Glutamatergic neuron (in vitro differentiated cells): Measurements from ENCODE around the gene SLX9. TPM values are rescaled to one million over a fixed set of nuclear protein-coding genes. Genes with fewer than 3 reads are reported as not detected.

ENCODE experiments used
- DNase-seq: peaks from one replicate; pipeline ENCODE4 v3.0.0; 2022
- H3K27ac Mint-ChIP-seq: one replicate; pipeline ENCODE4 v1.8.0; 2020; ENCODE audit warnings: mild to moderate bottlenecking, mixed read lengths, inconsistent platforms; ENCODE audit not compliant: unreplicated experiment
- H3K27me3 Mint-ChIP-seq: one replicate; pipeline ENCODE4 v1.8.0; 2020; ENCODE audit warnings: mild to moderate bottlenecking, moderate library complexity, mixed read lengths, inconsistent platforms; ENCODE audit not compliant: unreplicated experiment
- H3K36me3 Mint-ChIP-seq: one replicate; pipeline ENCODE4 v1.8.0; 2020; ENCODE audit warnings: mild to moderate bottlenecking, mixed read lengths, inconsistent platforms; ENCODE audit not compliant: unreplicated experiment
- H3K4me1 Mint-ChIP-seq: one replicate; pipeline ENCODE4 v1.8.0; 2020; ENCODE audit warnings: mild to moderate bottlenecking, low read depth, mixed read lengths, inconsistent platforms; ENCODE audit not compliant: unreplicated experiment
- H3K4me3 Mint-ChIP-seq: one replicate; pipeline ENCODE4 v1.8.0; 2020; ENCODE audit warnings: mild to moderate bottlenecking, mixed read lengths, inconsistent platforms; ENCODE audit not compliant: unreplicated experiment
- H3K9me3 Mint-ChIP-seq: one replicate; pipeline ENCODE4 v1.8.0; 2020; ENCODE audit warnings: mild to moderate bottlenecking, moderate library complexity, mixed read lengths, inconsistent platforms; ENCODE audit not compliant: unreplicated experiment
- total RNA-seq: library from RNA; stranded (reverse); fragmentation: NEBNext Ultra II Directional; extraction: Animal tissue kit (Norgen Biotek cat#: 25700); gene quantifications from one replicate; pipeline ENCODE4 v1.2.1, GENCODE V29; 2021; ENCODE audit not compliant: unreplicated experiment
- TF ChIP-seq, protein P1 (sequence below): fragments of 200-600 bp; sonication (generic); IDR thresholded peaks from one replicate; pipeline ENCODE4 v1.5.0; 2021; ENCODE audit not compliant: partially characterized antibody, unreplicated experiment

SLX9 gene
- total RNA-seq, 1 donor from 2014 or later: 30.7 TPM

DNA sequence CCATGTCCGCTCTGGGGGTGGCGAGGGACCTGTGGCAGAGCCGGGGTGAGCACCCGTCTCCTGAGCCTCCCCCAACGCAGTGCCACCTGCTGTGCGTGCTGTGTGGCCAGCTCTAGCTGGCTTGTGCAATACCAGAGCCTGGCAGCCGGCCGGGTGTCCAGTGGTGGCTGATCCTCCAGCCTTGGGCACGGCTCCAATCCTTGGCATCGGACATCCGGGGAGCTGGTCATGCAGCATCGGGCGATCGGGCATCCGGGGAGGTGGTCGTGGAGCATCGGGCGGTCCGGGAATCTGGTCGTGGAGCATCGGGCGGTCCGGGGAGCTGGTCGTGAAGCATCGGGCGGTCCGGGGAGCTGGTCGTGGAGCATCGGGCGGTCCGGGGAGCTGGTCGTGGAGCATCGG, 8.1 kb downstream of the SLX9 start:
- no peaks in the 10 kb centered on the region for H3K4me1 Mint-ChIP-seq
- H3K4me3 Mint-ChIP-seq: no peak overlapping the region
- H3K27me3 Mint-ChIP-seq: peaks cover 8% of the 10 kb centered on the region
- H3K27ac Mint-ChIP-seq: no peak overlapping the region
- peak; percentile 17 for DNase-seq
- TF ChIP-seq, protein P1, sequence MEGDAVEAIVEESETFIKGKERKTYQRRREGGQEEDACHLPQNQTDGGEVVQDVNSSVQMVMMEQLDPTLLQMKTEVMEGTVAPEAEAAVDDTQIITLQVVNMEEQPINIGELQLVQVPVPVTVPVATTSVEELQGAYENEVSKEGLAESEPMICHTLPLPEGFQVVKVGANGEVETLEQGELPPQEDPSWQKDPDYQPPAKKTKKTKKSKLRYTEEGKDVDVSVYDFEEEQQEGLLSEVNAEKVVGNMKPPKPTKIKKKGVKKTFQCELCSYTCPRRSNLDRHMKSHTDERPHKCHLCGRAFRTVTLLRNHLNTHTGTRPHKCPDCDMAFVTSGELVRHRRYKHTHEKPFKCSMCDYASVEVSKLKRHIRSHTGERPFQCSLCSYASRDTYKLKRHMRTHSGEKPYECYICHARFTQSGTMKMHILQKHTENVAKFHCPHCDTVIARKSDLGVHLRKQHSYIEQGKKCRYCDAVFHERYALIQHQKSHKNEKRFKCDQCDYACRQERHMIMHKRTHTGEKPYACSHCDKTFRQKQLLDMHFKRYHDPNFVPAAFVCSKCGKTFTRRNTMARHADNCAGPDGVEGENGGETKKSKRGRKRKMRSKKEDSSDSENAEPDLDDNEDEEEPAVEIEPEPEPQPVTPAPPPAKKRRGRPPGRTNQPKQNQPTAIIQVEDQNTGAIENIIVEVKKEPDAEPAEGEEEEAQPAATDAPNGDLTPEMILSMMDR: no peak
- H3K36me3 Mint-ChIP-seq: no peaks in the 10 kb centered on the region
- peaks cover 1% of the 10 kb centered on the region for H3K9me3 Mint-ChIP-seq

DNA sequence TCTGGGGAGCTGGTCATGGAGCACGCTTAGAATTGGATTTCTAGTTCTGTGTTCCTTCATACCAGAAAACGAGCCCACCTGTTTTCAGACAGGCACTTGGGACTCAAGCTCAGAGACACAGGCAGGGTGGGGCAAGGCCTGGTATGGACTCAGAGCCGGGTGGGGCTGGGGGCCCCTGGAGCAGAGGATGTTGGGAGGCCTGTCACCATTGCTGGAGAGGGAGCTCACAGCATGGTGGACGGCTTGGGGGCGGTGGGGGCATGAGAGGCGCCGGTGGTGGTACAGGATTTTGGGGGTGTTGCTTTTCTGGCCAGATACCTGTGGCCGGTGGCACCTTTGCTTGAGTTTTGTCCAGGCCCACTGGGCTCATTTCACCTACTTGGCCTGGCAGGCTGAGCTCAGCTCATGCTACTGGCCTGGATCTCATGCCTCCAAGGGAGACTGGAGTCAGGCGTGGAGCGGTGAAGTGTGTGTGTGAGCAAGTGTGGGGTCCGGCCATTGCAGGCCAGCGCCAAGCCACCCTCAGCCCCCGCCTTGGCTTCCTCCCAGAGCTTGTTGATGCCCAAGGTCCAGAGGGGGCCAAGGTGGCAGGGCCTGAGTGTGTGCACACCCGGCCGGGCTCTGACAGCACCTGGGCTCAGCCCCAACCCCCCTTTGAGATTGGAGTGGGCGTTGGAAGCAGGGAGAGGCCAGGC, 8.7 kb downstream of the SLX9 start:
- H3K27me3 Mint-ChIP-seq: peaks cover 8% of the 10 kb centered on the region
- no peaks in the 10 kb centered on the region for H3K4me1 Mint-ChIP-seq
- no peaks in the 10 kb centered on the region for H3K36me3 Mint-ChIP-seq
- no peak for DNase-seq
- no peak overlapping the region for H3K4me3 Mint-ChIP-seq
- peaks cover 1% of the 10 kb centered on the region for H3K9me3 Mint-ChIP-seq
- H3K27ac Mint-ChIP-seq: no peak overlapping the region
- TF ChIP-seq, protein P1: no peak

DNA sequence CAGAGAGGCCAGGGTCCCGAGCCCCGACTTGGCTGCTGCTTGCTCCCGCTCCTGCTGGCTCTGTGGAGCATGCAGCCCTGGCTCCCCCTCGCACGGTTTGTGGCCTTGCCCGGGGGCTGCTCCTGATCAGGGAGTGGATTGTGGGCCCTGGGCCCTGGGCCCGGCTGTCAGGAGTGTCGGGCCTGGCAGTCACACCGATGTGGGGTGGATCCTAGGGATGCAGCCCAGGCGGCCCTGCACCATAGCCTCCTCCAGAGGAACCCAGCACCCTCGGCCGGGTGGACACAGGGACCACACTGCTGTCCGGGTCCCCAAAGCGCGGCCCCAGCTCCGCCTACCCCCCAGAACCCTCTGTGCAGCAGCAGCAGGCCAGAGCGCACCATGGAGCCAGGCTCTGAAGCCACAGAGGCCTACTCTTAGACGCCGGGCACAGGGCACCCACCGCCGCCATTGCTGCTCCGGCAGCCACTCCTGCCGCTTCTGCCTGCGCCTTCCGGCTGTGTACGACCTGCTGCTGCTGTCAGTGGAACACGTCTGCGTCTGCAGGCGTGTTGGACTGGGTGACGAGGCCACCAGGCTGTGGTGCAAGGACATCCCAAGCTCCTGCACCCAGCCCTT, 9.4 kb downstream of the SLX9 start:
- H3K9me3 Mint-ChIP-seq: peaks cover 1% of the 10 kb centered on the region
- TF ChIP-seq, protein P1: no peak
- DNase-seq: peak; percentile 15
- H3K36me3 Mint-ChIP-seq: no peaks in the 10 kb centered on the region
- H3K4me3 Mint-ChIP-seq: no peak overlapping the region
- H3K27ac Mint-ChIP-seq: no peak overlapping the region
- H3K4me1 Mint-ChIP-seq: no peaks in the 10 kb centered on the region
- H3K27me3 Mint-ChIP-seq: peaks cover 11% of the 10 kb centered on the region

DNA sequence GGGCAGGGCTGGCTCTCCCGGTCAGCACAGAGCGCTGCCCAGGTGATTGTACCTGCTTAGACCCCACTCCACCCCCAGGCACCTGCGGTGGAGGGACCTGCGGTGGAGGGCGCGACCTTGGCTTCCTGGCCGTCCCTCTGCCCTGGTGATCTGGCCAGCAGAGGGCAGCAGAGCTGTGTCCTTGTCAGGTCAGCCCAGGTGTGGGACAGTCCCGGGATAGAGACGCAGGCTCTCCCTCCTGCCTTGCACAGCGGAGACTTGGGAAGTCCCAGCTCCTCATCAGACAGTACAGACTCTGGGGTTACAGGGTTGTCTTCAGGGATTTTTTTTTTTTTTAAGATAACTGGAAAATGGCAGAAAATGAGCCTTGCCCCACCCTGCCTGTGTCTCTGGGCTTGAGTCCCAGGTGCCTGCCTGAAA, 10.0 kb downstream of the SLX9 start:
- no peaks in the 10 kb centered on the region for H3K36me3 Mint-ChIP-seq
- peak; percentile 91 for DNase-seq
- H3K27me3 Mint-ChIP-seq: peaks cover 12% of the 10 kb centered on the region
- peaks cover 1% of the 10 kb centered on the region for H3K9me3 Mint-ChIP-seq
- TF ChIP-seq, protein P1: peak; percentile 92
- H3K4me1 Mint-ChIP-seq: peaks cover 2% of the 10 kb centered on the region
- no peak overlapping the region for H3K4me3 Mint-ChIP-seq
- H3K27ac Mint-ChIP-seq: no peak overlapping the region

DNA sequence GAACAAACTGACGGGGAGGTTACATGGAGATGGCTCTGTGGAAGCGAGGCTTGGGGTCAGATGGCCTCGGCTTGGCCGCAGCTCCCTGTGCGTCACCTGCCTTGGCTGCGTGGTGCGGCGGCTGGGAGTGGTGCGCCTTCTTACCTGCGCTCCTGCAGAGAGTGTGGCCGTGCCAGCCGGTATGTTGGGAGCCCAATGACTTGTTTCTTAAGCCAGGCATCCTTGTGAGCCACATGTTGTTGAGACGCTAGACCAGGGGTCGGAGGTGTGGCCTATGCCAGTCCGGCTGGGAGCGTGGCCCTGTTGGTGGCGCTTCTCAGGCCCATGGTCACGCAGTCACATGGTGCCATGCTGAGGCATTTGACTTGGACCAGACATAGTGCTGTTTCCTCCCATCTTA, 10.5 kb downstream of the SLX9 start:
- TF ChIP-seq, protein P1: no peak
- DNase-seq: no peak
- no peaks in the 10 kb centered on the region for H3K36me3 Mint-ChIP-seq
- peaks cover 12% of the 10 kb centered on the region for H3K27me3 Mint-ChIP-seq
- H3K9me3 Mint-ChIP-seq: peaks cover 4% of the 10 kb centered on the region
- H3K4me1 Mint-ChIP-seq: peaks cover 4% of the 10 kb centered on the region
- H3K4me3 Mint-ChIP-seq: no peak overlapping the region
- H3K27ac Mint-ChIP-seq: no peak overlapping the region
